KMS-11 (cell line): ENCODE measurements around the gene CEP63.

Source experiments
- H2AFZ ChIP-seq: fragments of 200-600 bp; sonication (generic); 2 replicates; pipeline ENCODE4 v1.6.1; 2016; ENCODE audit warnings: antibody characterized with exemption, mixed run types, low read depth
- H3K27ac ChIP-seq: fragments of 200-600 bp; sonication (generic); 2 replicates; pipeline ENCODE4 v1.6.1; 2016; ENCODE audit warnings: mild to moderate bottlenecking, mixed run types
- H3K27me3 ChIP-seq: fragments of 200-600 bp; sonication (generic); 2 replicates; pipeline ENCODE4 v1.6.1; 2017; ENCODE audit warnings: mild to moderate bottlenecking, low read depth, mixed run types, moderate library complexity; ENCODE audit not compliant: insufficient read depth
- H3K36me3 ChIP-seq: fragments of 200-600 bp; sonication (generic); 2 replicates; pipeline ENCODE4 v1.6.1; 2017; ENCODE audit warnings: mild to moderate bottlenecking, mixed run types; ENCODE audit not compliant: insufficient read depth
- H3K4me1 ChIP-seq: fragments of 200-600 bp; sonication (generic); 2 replicates; pipeline ENCODE4 v1.6.1; 2016; ENCODE audit warnings: mild to moderate bottlenecking, low read depth, mixed run types; ENCODE audit not compliant: poor library complexity, severe bottlenecking
- H3K4me2 ChIP-seq: fragments of 200-600 bp; sonication (generic); 2 replicates; pipeline ENCODE4 v1.7.0; 2016; ENCODE audit warnings: mild to moderate bottlenecking, mixed run types
- H3K4me3 ChIP-seq: fragments of 200-600 bp; sonication (generic); IDR thresholded peaks from 2 replicates; pipeline ENCODE4 v1.6.1; 2017; ENCODE audit warnings: low read depth, low read length, mixed read lengths; ENCODE audit not compliant: insufficient read depth
- H3K79me2 ChIP-seq: fragments of 200-600 bp; sonication (generic); 2 replicates; pipeline ENCODE4 v1.6.1; 2016; ENCODE audit warnings: low read depth, mixed run types; ENCODE audit not compliant: insufficient read depth
- H3K9ac ChIP-seq: fragments of 200-600 bp; sonication (generic); 2 replicates; pipeline ENCODE4 v1.6.1; 2016; ENCODE audit warnings: mild to moderate bottlenecking, mixed run types
- H4K20me1 ChIP-seq: fragments of 200-600 bp; sonication (generic); 2 replicates; pipeline ENCODE4 v1.6.1; 2016; ENCODE audit warnings: mild to moderate bottlenecking, mixed run types; ENCODE audit not compliant: insufficient read depth
- TF ChIP-seq, protein P1 (sequence below): fragments of 200-600 bp; sonication (generic); conservative IDR thresholded peaks from 2 replicates; pipeline ENCODE4 v1.6.1; 2017; ENCODE audit warnings: low read depth, mild to moderate bottlenecking, antibody characterized with exemption, low read length, moderate library complexity, mixed read lengths

CEP63 gene

DNA sequence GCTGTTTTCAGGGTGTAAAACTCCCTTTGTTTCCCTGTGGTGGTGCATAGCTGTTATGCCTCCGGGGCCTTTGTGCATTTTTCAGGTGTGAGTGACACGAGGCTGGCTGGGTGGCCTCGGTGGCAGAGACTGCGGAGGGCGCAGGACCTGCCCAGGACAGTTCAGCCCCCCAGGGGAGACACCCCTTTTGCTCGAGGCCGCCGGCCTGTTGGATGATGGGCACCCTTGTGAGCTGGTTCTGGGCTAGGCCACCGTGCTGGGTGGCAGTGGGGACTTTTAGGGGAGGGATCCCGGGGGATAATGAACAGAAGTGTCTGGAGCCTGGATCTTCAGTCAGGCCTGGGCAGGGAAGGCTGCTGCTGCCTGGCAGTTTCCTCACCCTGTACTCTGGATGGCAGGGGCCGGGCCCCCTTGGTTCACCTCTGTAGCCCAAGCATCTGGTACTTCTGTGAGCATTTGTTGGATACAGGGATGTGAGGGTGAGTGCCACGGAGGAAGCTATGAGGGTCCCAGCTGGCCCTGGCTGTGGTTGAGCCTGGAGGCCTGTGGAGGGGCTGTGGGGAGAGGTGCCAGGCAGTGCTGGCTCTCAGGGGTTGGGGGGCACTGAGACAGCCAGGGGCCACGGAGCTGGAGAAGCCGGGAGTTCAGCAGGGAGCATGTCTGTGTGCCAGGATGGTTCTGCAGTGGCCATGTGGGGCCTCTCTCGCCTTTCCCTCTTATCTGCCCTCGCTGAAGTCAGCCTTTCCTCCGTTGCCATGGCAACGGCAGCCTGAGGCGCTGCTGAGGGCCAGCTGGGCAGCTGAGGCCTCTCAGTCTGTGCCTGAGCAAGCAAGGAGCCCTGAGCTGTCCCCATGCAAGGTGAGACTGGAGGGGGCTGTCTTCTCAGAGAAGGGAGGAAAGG lies 115.9 kb downstream of the CEP63 start:
- Histone ChIP-seq H3K4me2 (no peak overlapping the region), H3K36me3 (no peaks in the 10 kb centered on the region), H3K9ac (no peak overlapping the region), H4K20me1 (no peaks in the 10 kb centered on the region), H3K4me1 (peaks cover 4% of the 10 kb centered on the region), H3K27ac (no peak overlapping the region), H3K27me3 (no peaks in the 10 kb centered on the region), H3K79me2 (no peaks in the 10 kb centered on the region), H2AFZ (no peak overlapping the region), H3K4me3 (no peak overlapping the region)
- TF ChIP-seq, protein P1, sequence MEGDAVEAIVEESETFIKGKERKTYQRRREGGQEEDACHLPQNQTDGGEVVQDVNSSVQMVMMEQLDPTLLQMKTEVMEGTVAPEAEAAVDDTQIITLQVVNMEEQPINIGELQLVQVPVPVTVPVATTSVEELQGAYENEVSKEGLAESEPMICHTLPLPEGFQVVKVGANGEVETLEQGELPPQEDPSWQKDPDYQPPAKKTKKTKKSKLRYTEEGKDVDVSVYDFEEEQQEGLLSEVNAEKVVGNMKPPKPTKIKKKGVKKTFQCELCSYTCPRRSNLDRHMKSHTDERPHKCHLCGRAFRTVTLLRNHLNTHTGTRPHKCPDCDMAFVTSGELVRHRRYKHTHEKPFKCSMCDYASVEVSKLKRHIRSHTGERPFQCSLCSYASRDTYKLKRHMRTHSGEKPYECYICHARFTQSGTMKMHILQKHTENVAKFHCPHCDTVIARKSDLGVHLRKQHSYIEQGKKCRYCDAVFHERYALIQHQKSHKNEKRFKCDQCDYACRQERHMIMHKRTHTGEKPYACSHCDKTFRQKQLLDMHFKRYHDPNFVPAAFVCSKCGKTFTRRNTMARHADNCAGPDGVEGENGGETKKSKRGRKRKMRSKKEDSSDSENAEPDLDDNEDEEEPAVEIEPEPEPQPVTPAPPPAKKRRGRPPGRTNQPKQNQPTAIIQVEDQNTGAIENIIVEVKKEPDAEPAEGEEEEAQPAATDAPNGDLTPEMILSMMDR, result no peak

DNA sequence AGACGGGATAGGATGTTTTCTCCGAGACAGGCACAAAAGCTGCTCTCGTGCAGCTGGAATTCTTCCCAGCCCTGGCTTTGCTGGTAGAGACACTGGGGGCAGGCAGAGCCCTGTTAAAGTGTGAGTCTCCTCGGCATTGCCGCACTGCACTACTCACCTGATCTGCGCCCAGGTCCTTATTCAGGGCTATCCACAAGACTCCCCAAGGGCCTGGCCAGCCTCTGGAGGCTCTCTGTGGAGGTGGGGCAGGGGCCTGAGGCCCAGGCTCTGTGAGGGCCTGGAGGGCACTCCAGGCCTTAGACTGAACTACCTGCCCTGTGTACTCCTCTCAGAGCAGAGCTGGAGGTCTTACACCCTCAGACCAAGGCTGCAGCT lies 116.6 kb downstream of the CEP63 start:
- H3K36me3 ChIP-seq, result no peaks in the 10 kb centered on the region
- H3K9ac ChIP-seq, result no peak overlapping the region
- no peak overlapping the region for H3K4me2 ChIP-seq
- no peak overlapping the region for H3K4me3 ChIP-seq
- no peaks in the 10 kb centered on the region for H3K27me3 ChIP-seq
- H3K4me1 ChIP-seq, result peaks cover 4% of the 10 kb centered on the region
- H2AFZ ChIP-seq, result no peak overlapping the region
- TF ChIP-seq, protein P1, result no peak
- H4K20me1 ChIP-seq, result no peaks in the 10 kb centered on the region
- no peaks in the 10 kb centered on the region for H3K79me2 ChIP-seq
- no peak overlapping the region for H3K27ac ChIP-seq

DNA sequence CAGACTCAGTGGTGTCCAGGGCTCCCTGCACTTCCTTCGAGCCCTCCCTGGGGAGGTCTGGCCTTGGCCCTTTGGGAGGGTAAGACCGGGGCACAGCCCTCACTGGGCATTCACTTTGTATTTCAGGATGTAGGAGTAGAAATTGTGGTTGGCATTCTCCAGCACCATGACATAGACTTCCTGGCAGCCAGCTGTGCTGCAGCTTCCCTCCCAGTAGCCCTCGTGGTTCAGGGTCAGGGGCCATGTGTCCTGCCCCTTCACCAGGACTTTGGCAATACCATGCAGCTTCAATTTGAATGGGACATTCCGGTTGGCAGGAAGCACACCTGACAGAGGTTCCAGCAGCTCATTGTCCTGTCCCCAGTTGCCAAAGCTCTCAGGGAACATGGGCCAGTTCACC lies 117.6 kb downstream of the CEP63 start:
- Histone ChIP-seq H3K4me1 (peaks cover 4% of the 10 kb centered on the region), H3K36me3 (no peaks in the 10 kb centered on the region), H3K27me3 (no peaks in the 10 kb centered on the region), H3K4me2 (no peak overlapping the region), H3K9ac (no peak overlapping the region), H2AFZ (no peak overlapping the region), H4K20me1 (no peaks in the 10 kb centered on the region), H3K79me2 (no peaks in the 10 kb centered on the region), H3K4me3 (no peak overlapping the region), H3K27ac (no peak overlapping the region)
- TF ChIP-seq, protein P1, result no peak

DNA sequence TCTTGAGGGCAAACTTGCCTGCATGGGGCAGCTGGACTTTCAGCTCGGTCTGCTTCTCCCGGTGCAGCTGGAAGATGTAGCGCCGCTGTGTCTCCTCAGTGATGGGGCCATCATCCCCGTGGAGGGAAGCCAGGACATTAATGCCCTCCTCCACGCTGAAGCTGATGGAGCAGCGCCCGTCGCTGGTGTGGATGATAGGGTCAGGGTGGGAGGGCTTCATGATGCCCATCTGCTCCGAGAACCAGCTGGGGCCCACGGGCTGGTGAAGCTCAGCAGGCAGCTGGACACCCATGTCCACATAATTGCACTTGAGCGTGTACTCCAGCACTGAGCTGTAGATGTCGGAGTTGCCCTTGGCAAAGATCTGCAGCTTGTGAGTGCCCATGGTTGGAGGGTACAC lies 118.1 kb downstream of the CEP63 start:
- no peaks in the 10 kb centered on the region for H3K27me3 ChIP-seq
- H3K36me3 ChIP-seq, result no peaks in the 10 kb centered on the region
- H3K79me2 ChIP-seq, result no peaks in the 10 kb centered on the region
- no peak overlapping the region for H2AFZ ChIP-seq
- H3K27ac ChIP-seq, result no peak overlapping the region
- no peak overlapping the region for H3K4me3 ChIP-seq
- TF ChIP-seq, protein P1, result no peak
- H3K4me1 ChIP-seq, result peaks cover 4% of the 10 kb centered on the region
- H3K9ac ChIP-seq, result no peak overlapping the region
- no peak overlapping the region for H3K4me2 ChIP-seq
- no peaks in the 10 kb centered on the region for H4K20me1 ChIP-seq
